ENCODE data around the gene TRMT61A. TPM values are rescaled to one million over a fixed set of nuclear protein-coding genes. Genes with fewer than 3 reads are reported as not detected.

TRMT61A gene
- 10 to 100 TPM in 1 of 2 donors, 1 to 10 TPM in 1; 10.0 to 17.8 TPM for total RNA-seq

GRCh38 chr14:103528587-103529382 lies at the start of gene TRMT61A:
Gene TRMT61A (plus strand): TSS chr14:103529196. CDS start chr14:103529979, 783 bp downstream.
- intact Hi-C loops (cut with DNase I): no loop called here

DNA sequence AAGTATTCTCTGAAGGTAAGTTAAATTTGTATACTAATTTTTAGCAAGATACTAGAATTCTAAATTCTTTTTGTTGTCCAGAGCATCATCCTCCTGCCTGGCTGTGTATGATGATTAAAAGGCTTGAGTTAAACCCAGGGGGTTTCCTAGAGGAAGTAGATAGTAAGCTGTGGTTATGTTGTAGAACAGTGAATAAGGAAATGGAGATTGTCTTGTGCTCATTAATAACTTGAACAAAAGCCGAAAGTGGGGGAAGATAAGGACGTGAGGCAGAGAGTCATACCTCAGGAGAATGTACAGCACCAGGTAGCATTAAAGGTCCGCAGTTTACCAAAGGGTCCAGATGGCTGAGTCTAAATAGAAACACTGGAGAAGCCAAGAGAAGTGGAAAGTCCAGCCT lies 48.4 kb upstream of the TRMT61A start:
- Histone ChIP-seq H3K27ac (no peak overlapping the region), H3K4me3 (no peak overlapping the region), H3K4me1 (no peaks in the 10 kb centered on the region), H3K27me3 (no peaks in the 10 kb centered on the region), H3K9me3 (no peaks in the 10 kb centered on the region), H3K36me3 (peaks cover 2% of the 10 kb centered on the region), H3K9ac (ENCODE audit: low read depth in 2 of 2, low read length in 2 of 2) (no peak overlapping the region)
- intact Hi-C loops (cut with DNase I): no loop called here
- DNase-seq: no peak
- TF ChIP-seq CTCF (IDR thresholded peaks at IDR 0.05): no peak

More at GRCh38 chr14:103528587-103529382, at the start of gene TRMT61A:
- H3K27me3 ChIP-seq: no peaks in the 10 kb centered on the region
- peaks cover 33% of the 10 kb centered on the region for H3K4me1 ChIP-seq
- DNase-seq: peak; percentile 93
- peak within 1 kb of the TSS; percentile 87 to 88 for H3K9ac ChIP-seq (ENCODE audit: low read depth in 2 of 2, low read length in 2 of 2)
- H3K36me3 ChIP-seq: no peaks in the 10 kb centered on the region
- peak within 1 kb of the TSS; percentile 80 for H3K27ac ChIP-seq
- peak within 1 kb of the TSS; percentile 97 for H3K4me3 ChIP-seq
- no peak for TF ChIP-seq CTCF (IDR thresholded peaks at IDR 0.05)
- no peaks in the 10 kb centered on the region for H3K9me3 ChIP-seq

- no peak overlapping the region for H3K9ac ChIP-seq (ENCODE audit: low read depth in 2 of 2, low read length in 2 of 2)
- no peaks in the 10 kb centered on the region for H3K4me1 ChIP-seq
- no peak for DNase-seq
- no peak for TF ChIP-seq CTCF (IDR thresholded peaks at IDR 0.05)
- no peaks in the 10 kb centered on the region for H3K36me3 ChIP-seq
- no peak overlapping the region for H3K27ac ChIP-seq
- H3K9me3 ChIP-seq: no peaks in the 10 kb centered on the region
- no peaks in the 10 kb centered on the region for H3K27me3 ChIP-seq
- intact Hi-C loops (cut with DNase I): no loop called here
- no peak overlapping the region for H3K4me3 ChIP-seq
Measured at GRCh38 chr14:103483600-103483999, 45.4 kb upstream of the TRMT61A start.

DNA sequence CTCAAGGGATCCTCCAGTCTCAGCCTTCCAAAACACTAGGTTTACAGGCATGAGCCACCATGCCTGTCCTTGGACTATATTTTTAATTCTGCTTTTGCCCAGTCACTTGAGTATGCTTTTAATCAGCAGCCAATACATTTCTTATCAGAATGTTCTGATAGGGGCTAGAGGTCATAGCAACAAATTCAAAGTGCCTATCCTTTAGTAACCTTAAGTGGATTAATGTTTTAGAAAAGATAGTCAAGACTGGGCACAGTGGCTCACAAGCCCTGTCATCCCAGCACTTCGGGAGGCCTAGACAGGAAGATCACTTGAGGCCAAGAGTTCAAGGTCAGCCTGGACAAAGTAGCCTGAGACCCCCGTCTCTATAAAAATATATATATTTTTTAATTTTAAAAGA lies 43.5 kb upstream of the TRMT61A start:
- Histone ChIP-seq H3K9ac (ENCODE audit: low read depth in 2 of 2, low read length in 2 of 2) (no peak overlapping the region), H3K4me1 (no peaks in the 10 kb centered on the region), H3K4me3 (no peak overlapping the region), H3K9me3 (no peaks in the 10 kb centered on the region), H3K27me3 (no peaks in the 10 kb centered on the region), H3K27ac (no peak overlapping the region), H3K36me3 (no peaks in the 10 kb centered on the region)
- intact Hi-C loops (cut with DNase I): no loop called here
- TF ChIP-seq CTCF (IDR thresholded peaks at IDR 0.05): no peak
- no peak for DNase-seq

DNA sequence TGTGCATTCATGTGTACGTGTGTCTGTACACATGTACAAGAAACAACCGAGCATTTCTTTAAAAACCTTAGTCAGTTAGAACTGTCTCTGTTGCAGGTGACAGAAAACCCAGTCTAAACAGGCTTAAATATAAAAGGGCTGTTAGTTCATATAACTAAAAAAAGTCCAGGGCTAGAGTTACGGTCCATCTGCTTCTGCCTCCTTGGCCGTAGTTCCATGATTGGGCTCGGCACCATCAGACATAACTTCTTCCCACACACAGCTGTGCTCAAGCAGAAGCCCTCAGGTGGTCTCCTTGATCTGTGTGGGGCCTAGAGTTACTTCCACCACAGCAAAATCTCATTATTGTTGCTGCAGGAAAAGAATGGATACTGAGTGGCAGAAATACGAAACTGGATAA lies 40.9 kb upstream of the TRMT61A start:
- intact Hi-C loops (cut with DNase I): no loop called here
- Histone ChIP-seq H3K4me3 (no peak overlapping the region), H3K4me1 (no peaks in the 10 kb centered on the region), H3K9me3 (no peaks in the 10 kb centered on the region), H3K27me3 (no peaks in the 10 kb centered on the region), H3K36me3 (no peaks in the 10 kb centered on the region), H3K27ac (no peak overlapping the region), H3K9ac (ENCODE audit: low read depth in 2 of 2, low read length in 2 of 2) (no peak overlapping the region)
- DNase-seq: no peak
- TF ChIP-seq CTCF (IDR thresholded peaks at IDR 0.05): no peak

Data from colonic mucosa (tissue), 4 donors.